H9 (cell line): ENCODE data around the gene KLHL41. TPM values are rescaled to one million over a fixed set of nuclear protein-coding genes. Genes with fewer than 3 reads are reported as not detected.

Source experiments
- DNase-seq: peaks from one replicate; pipeline ENCODE4 v3.0.0-alpha.2; 2017
- H2AFZ ChIP-seq: one replicate; pipeline ENCODE4 v1.6.1; 2013; ENCODE audit warnings: mild to moderate bottlenecking, low read length, control low read depth, moderate library complexity
- H2AK5ac ChIP-seq: 2 replicates; pipeline ENCODE4 v1.6.1; 2013; ENCODE audit warnings: low read length, control low read depth, mixed read lengths; ENCODE audit not compliant: insufficient read length
- H2BK120ac ChIP-seq: one replicate; pipeline ENCODE4 v1.6.1; 2013; ENCODE audit warnings: low read depth, mild to moderate bottlenecking, low read length, control low read depth, inconsistent platforms; ENCODE audit not compliant: poor library complexity, severe bottlenecking
- H2BK12ac ChIP-seq: 2 replicates; pipeline ENCODE4 v1.6.1; 2013; ENCODE audit warnings: low read length, control low read depth, mixed read lengths, low read depth; ENCODE audit not compliant: insufficient read length
- H2BK15ac ChIP-seq: 2 replicates; pipeline ENCODE4 v1.6.1; 2013; ENCODE audit warnings: low read depth, low read length, control low read depth
- H2BK20ac ChIP-seq: one replicate; pipeline ENCODE4 v1.6.1; 2013; ENCODE audit warnings: low read depth, mild to moderate bottlenecking, low read length, control low read depth, inconsistent platforms; ENCODE audit not compliant: poor library complexity, severe bottlenecking
- H2BK5ac ChIP-seq: 2 replicates; pipeline ENCODE4 v1.6.1; 2013; ENCODE audit warnings: low read length, control low read depth, mixed read lengths; ENCODE audit not compliant: insufficient read length
- H3K14ac ChIP-seq: 2 replicates; pipeline ENCODE4 v1.6.1; 2013; ENCODE audit warnings: low read length, control low read depth; ENCODE audit not compliant: insufficient read depth
- H3K18ac ChIP-seq: 2 replicates; pipeline ENCODE4 v1.6.1; 2013; ENCODE audit warnings: low read depth, mild to moderate bottlenecking, mixed read lengths, low read length, control low read depth; ENCODE audit not compliant: insufficient read length
- H3K23ac ChIP-seq: 2 replicates; pipeline ENCODE4 v1.6.1; 2013; ENCODE audit warnings: low read length, control low read depth, mixed read lengths, low read depth; ENCODE audit not compliant: insufficient read length
- H3K23me2 ChIP-seq: 2 replicates; pipeline ENCODE4 v1.6.1; 2013; ENCODE audit warnings: low read depth, mild to moderate bottlenecking, mixed read lengths, low read length, control low read depth; ENCODE audit not compliant: insufficient read length, poor library complexity, severe bottlenecking
- H3K27ac ChIP-seq: 2 replicates; pipeline ENCODE4 v1.5.1; 2013; ENCODE audit warnings: low read length, control low read depth, mixed read lengths, low read depth; ENCODE audit not compliant: insufficient read length
- H3K27me3 ChIP-seq: 2 replicates; pipeline ENCODE4 v1.6.1; 2013; ENCODE audit warnings: low read length, control low read depth, inconsistent platforms; ENCODE audit not compliant: insufficient read depth
- H3K4ac ChIP-seq: 2 replicates; pipeline ENCODE4 v1.6.1; 2013; ENCODE audit warnings: low read depth, mild to moderate bottlenecking, control low read depth, inconsistent platforms, low read length, moderate library complexity
- H3K4me1 ChIP-seq: 2 replicates; pipeline ENCODE4 v1.6.1; 2013; ENCODE audit warnings: low read length, control low read depth, inconsistent platforms; ENCODE audit not compliant: insufficient read depth
- H3K4me2 ChIP-seq: 2 replicates; pipeline ENCODE4 v1.6.1; 2013; ENCODE audit warnings: low read length, control low read depth, mixed read lengths; ENCODE audit not compliant: insufficient read length, insufficient read depth
- H3K56ac ChIP-seq: 2 replicates; pipeline ENCODE4 v1.6.1; 2013; ENCODE audit warnings: low read depth, mild to moderate bottlenecking, mixed read lengths, low read length, control low read depth; ENCODE audit not compliant: insufficient read length
- H3K79me1 ChIP-seq: 2 replicates; pipeline ENCODE4 v1.6.1; 2013; ENCODE audit warnings: low read depth, mild to moderate bottlenecking, moderate library complexity, low read length, control low read depth, inconsistent platforms; ENCODE audit not compliant: insufficient read depth, poor library complexity, severe bottlenecking
- H3K79me2 ChIP-seq: 2 replicates; pipeline ENCODE4 v1.6.1; 2013; ENCODE audit warnings: low read length, control low read depth, inconsistent platforms; ENCODE audit not compliant: insufficient read depth
- H3K9ac ChIP-seq: 2 replicates; pipeline ENCODE4 v1.6.1; 2013; ENCODE audit warnings: low read length, control low read depth, mixed read lengths; ENCODE audit not compliant: insufficient read length; ENCODE audit errors: extremely low read depth
- H3K9me3 ChIP-seq: one replicate; pipeline ENCODE4 v1.6.1; 2013; ENCODE audit warnings: low read depth, low read length, inconsistent platforms; ENCODE audit not compliant: control insufficient read depth
- H3T11ph ChIP-seq: one replicate; pipeline ENCODE4 v1.6.1; 2013; ENCODE audit warnings: mild to moderate bottlenecking, low read length, control low read depth, inconsistent platforms
- H4K20me1 ChIP-seq: one replicate; pipeline ENCODE4 v1.6.1; 2013; ENCODE audit not compliant: control insufficient read depth, insufficient read length, insufficient read depth
- H4K5ac ChIP-seq: 2 replicates; pipeline ENCODE4 v1.6.1; 2013; ENCODE audit warnings: low read depth, mild to moderate bottlenecking, mixed read lengths, low read length, control low read depth; ENCODE audit not compliant: insufficient read length
- H4K8ac ChIP-seq: replicated peaks from 2 replicates; pipeline ENCODE4 v1.6.1; 2013; ENCODE audit warnings: low read length, control low read depth, mixed read lengths, low read depth; ENCODE audit not compliant: insufficient read length
- H4K91ac ChIP-seq: 2 replicates; pipeline ENCODE4 v1.6.1; 2013; ENCODE audit warnings: low read depth, mild to moderate bottlenecking, moderate library complexity, mixed read lengths, low read length, control low read depth; ENCODE audit not compliant: insufficient read length
- H3K27ac Mint-ChIP-seq, 3 experiments: 2 replicates in 2 of 3; 3 replicates in 1 of 3; pipeline ENCODE4 v1.8.0; 2020 to 2021; ENCODE audit warnings: mixed read lengths in 3 of 3, mild to moderate bottlenecking in 1 of 3, moderate library complexity in 1 of 3
- H3K27me3 Mint-ChIP-seq: 2 replicates; pipeline ENCODE4 v1.8.0; 2021; ENCODE audit warnings: low read depth, mild to moderate bottlenecking, moderate library complexity, mixed read lengths
- H3K36me3 Mint-ChIP-seq, 3 experiments: 2 replicates in 2 of 3; 3 replicates in 1 of 3; pipeline ENCODE4 v1.8.0; 2020 to 2021; ENCODE audit warnings: low read depth in 3 of 3, mixed read lengths in 3 of 3; ENCODE audit not compliant: insufficient read depth in 1 of 3
- H3K4me1 Mint-ChIP-seq, 2 experiments: 2 replicates each; pipeline ENCODE4 v1.8.0; 2020; ENCODE audit warnings: mixed read lengths in 2 of 2
- H3K4me3 Mint-ChIP-seq, 2 experiments: 2 replicates in 1 of 2; 3 replicates in 1 of 2; pipeline ENCODE4 v1.8.0; 2020 to 2021; ENCODE audit warnings: mild to moderate bottlenecking in 2 of 2, mixed read lengths in 2 of 2, moderate library complexity in 1 of 2
- H3K9me3 Mint-ChIP-seq, 2 experiments: 2 replicates in 1 of 2; 3 replicates in 1 of 2; pipeline ENCODE4 v1.8.0; 2020; ENCODE audit warnings: mild to moderate bottlenecking in 2 of 2, mixed read lengths in 2 of 2, moderate library complexity in 1 of 2
- CTCF ChIP-seq: fragments of 200-600 bp; sonication (generic); conservative IDR thresholded peaks from 3 replicates; pipeline ENCODE4 v1.8.0; 2021; ENCODE audit warnings: antibody characterized with exemption, mild to moderate bottlenecking
- WGBS: extraction: QIAGEN DNeasy Blood & Tissue Kit; methylation state at CpG from one replicate; pipeline ENCODE4 v1.1.7; 2013; ENCODE audit warnings: missing lambda C conversion rate, low lambda C conversion rate, mixed read lengths; ENCODE audit not compliant: insufficient read length; ENCODE audit errors: extremely low coverage; 5-methylcytosine and 5-hydroxymethylcytosine counted together
- total RNA-seq: library from RNA; stranded (reverse); gene quantifications from 2 replicates; pipeline ENCODE4 v1.2.1, GENCODE V29; 2021

KLHL41 gene
- total RNA-seq, 1 experiment from 2014 or later, result not detected

- no peaks in the 10 kb centered on the region for H3K23me2 ChIP-seq
- H4K5ac ChIP-seq, result no peak overlapping the region
- H4K8ac ChIP-seq, result no peak overlapping the region
- DNase-seq, result no peak
- H3K4me1 ChIP-seq, result no peaks in the 10 kb centered on the region
- no peaks in the 10 kb centered on the region for H3K79me2 ChIP-seq
- H3K4me2 ChIP-seq, result no peak overlapping the region
- H4K91ac ChIP-seq, result no peak overlapping the region
- H3T11ph ChIP-seq, result no peak overlapping the region
- Mint-ChIP-seq H3K36me3 (no peaks in the 10 kb centered on the region), H3K4me1 (no peaks in the 10 kb centered on the region), H3K4me3 (no peak overlapping the region), H3K27me3 (no peaks in the 10 kb centered on the region), H3K27ac (no peak overlapping the region), H3K9me3 (no peaks in the 10 kb centered on the region)
- no peak overlapping the region for H3K27ac ChIP-seq
- H4K20me1 ChIP-seq, result no peaks in the 10 kb centered on the region
- no peak for TF ChIP-seq CTCF
- no CpG with 5 or more reads among the region's 1 CpG for WGBS
- no peaks in the 10 kb centered on the region for H3K9me3 ChIP-seq
- no peaks in the 10 kb centered on the region; the same call in 1 of the 2 replicates for H3K27me3 ChIP-seq
- no peak overlapping the region for H3K56ac ChIP-seq
- H2BK20ac ChIP-seq, result no peak overlapping the region
- no peak overlapping the region for H2AK5ac ChIP-seq
- no peak overlapping the region for H2AFZ ChIP-seq
- no peak overlapping the region for H3K9ac ChIP-seq
- H2BK12ac ChIP-seq, result no peak overlapping the region
- H3K79me1 ChIP-seq, result no peaks in the 10 kb centered on the region
- no peak overlapping the region for H2BK5ac ChIP-seq
- no peak overlapping the region for H2BK120ac ChIP-seq
- no peak overlapping the region for H3K18ac ChIP-seq
- H3K14ac ChIP-seq, result no peak overlapping the region
- H2BK15ac ChIP-seq, result no peak overlapping the region
- no peak overlapping the region for H3K23ac ChIP-seq
- no peak overlapping the region for H3K4ac ChIP-seq
Observed at GRCh38 chr2:169464466-169464865, 45.0 kb upstream of the KLHL41 start.
